ENCODE measurements around the gene GNL3.

Gene GNL3

GRCh38 chr3:52703341-52703740 lies 17.5 kb downstream of the GNL3 start:
- Histone ChIP-seq H3K4me1 (ENCODE audit: control insufficient read depth, insufficient read depth, low read length, poor library complexity, severe bottlenecking) (peaks cover 20% of the 10 kb centered on the region), H3K27ac (ENCODE audit: insufficient read depth, low read length, poor library complexity, severe bottlenecking) (no peak overlapping the region), H3K4me3 (ENCODE audit: insufficient read depth, low read depth, low read length, poor library complexity, severe bottlenecking) (no peak overlapping the region), H3K36me3 (ENCODE audit: control insufficient read depth, insufficient read depth, low read length) (peaks cover 12% of the 10 kb centered on the region), H3K9me3 (ENCODE audit: control insufficient read depth, low read length) (no peaks in the 10 kb centered on the region), H3K27me3 (replicated peaks; ENCODE audit: control insufficient read depth, insufficient read depth, low read length, poor library complexity, severe bottlenecking) (no peaks in the 10 kb centered on the region)
- DNase-seq: no peak

GRCh38 chr3:52704611-52705437 lies 19.0 kb downstream of the GNL3 start:
- H3K9me3 ChIP-seq (ENCODE audit: control insufficient read depth, low read length): no peaks in the 10 kb centered on the region
- peaks cover 20% of the 10 kb centered on the region for H3K4me1 ChIP-seq (ENCODE audit: control insufficient read depth, insufficient read depth, low read length, poor library complexity, severe bottlenecking)
- peak overlapping the region; percentile 92 for H3K27ac ChIP-seq (ENCODE audit: insufficient read depth, low read length, poor library complexity, severe bottlenecking)
- H3K27me3 ChIP-seq (replicated peaks; ENCODE audit: control insufficient read depth, insufficient read depth, low read length, poor library complexity, severe bottlenecking): no peaks in the 10 kb centered on the region
- H3K36me3 ChIP-seq (ENCODE audit: control insufficient read depth, insufficient read depth, low read length): peaks cover 12% of the 10 kb centered on the region
- H3K4me3 ChIP-seq (ENCODE audit: insufficient read depth, low read depth, low read length, poor library complexity, severe bottlenecking): peak overlapping the region; percentile 90
- no peak for DNase-seq

DNA sequence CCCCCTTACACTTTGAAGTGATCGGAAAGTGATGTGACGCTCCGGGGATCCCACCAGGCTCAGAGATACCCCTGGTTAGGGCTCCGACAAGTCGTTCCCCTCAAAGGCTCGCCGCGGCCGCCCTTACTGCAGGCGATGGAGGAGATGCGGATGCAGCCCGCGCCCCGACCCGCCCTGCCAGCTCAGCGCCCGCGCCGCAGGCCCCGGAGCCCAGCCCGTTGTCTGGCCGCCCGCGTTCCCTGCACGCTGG lies 19.5 kb downstream of the GNL3 start:
- peak overlapping the region; percentile 90 for H3K4me3 ChIP-seq (ENCODE audit: insufficient read depth, low read depth, low read length, poor library complexity, severe bottlenecking)
- peaks cover 20% of the 10 kb centered on the region for H3K4me1 ChIP-seq (ENCODE audit: control insufficient read depth, insufficient read depth, low read length, poor library complexity, severe bottlenecking)
- H3K27ac ChIP-seq (ENCODE audit: insufficient read depth, low read length, poor library complexity, severe bottlenecking): peak overlapping the region; percentile 92
- no peaks in the 10 kb centered on the region for H3K27me3 ChIP-seq (replicated peaks; ENCODE audit: control insufficient read depth, insufficient read depth, low read length, poor library complexity, severe bottlenecking)
- H3K36me3 ChIP-seq (ENCODE audit: control insufficient read depth, insufficient read depth, low read length): peaks cover 10% of the 10 kb centered on the region
- no peak for DNase-seq
- no peaks in the 10 kb centered on the region for H3K9me3 ChIP-seq (ENCODE audit: control insufficient read depth, low read length)

DNA sequence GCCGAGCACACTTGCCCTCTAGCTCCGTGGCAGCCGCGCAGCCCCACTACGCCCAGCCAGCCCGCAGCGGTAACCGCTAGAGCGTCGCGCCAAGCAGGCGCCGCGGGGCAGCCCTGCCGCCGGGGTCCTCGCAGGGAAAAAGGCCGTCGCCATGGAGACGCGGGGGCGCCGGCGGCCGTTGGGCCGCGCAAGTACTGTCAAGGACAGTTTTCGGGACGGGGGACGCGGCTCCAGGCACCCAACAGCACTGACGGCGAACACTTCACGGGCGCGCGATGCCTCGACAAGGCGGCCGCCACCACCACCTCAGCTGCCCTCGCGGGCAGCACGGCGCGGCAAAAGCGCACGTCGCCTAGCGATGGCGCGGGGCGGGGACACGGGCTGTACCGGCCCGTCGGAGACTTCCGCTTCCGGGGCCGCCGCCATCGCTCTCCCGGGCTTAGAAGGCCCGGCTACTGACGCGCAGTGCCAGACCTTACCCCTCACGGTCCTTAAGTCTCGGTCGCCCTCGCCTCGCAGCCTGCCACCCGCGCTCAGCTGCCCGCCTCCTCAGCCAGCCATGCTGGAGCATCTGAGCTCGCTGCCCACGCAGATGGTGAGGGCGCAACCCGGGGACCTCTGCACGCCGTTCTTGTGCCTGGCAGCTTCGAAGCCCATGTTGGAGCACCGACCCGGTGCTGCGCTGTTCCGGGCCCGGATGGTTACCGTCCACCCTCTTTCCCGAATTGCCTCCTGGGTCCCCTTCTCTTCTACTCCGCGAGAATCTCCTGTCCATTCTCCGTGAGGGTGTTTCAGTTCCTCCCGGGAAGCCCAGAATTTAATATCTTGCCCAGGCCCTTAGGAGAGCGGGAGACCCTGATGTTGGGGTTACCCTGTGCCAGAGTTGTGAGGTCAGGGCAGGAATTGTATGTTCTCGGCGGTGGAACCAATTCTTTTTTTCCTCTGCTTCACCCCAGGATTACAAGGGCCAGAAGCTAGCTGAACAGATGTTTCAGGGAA lies 20.2 kb downstream of the GNL3 start, which contains the start of the genes GLT8D1 and SPCS1:
TSS of gene GLT8D1 (minus strand) at position 104 of the 999 bp plus-strand sequence. CDS start 5,331 bp downstream, outside the sequence.
TSS of gene SPCS1 (plus strand) at position 419 of the 999 bp plus-strand sequence. CDS start at position 560, 141 bp downstream.
- H3K27ac ChIP-seq (ENCODE audit: insufficient read depth, low read length, poor library complexity, severe bottlenecking): peak within 1 kb of the TSS; percentile 92
- H3K4me3 ChIP-seq (ENCODE audit: insufficient read depth, low read depth, low read length, poor library complexity, severe bottlenecking): peak within 1 kb of the TSS; percentile 90
- H3K9me3 ChIP-seq (ENCODE audit: control insufficient read depth, low read length): no peaks in the 10 kb centered on the region
- DNase-seq: peak; percentile 73 to 80 (median 79)
- H3K36me3 ChIP-seq (ENCODE audit: control insufficient read depth, insufficient read depth, low read length): peaks cover 10% of the 10 kb centered on the region
- H3K27me3 ChIP-seq (replicated peaks; ENCODE audit: control insufficient read depth, insufficient read depth, low read length, poor library complexity, severe bottlenecking): no peaks in the 10 kb centered on the region
- peaks cover 20% of the 10 kb centered on the region for H3K4me1 ChIP-seq (ENCODE audit: control insufficient read depth, insufficient read depth, low read length, poor library complexity, severe bottlenecking)

DNA sequence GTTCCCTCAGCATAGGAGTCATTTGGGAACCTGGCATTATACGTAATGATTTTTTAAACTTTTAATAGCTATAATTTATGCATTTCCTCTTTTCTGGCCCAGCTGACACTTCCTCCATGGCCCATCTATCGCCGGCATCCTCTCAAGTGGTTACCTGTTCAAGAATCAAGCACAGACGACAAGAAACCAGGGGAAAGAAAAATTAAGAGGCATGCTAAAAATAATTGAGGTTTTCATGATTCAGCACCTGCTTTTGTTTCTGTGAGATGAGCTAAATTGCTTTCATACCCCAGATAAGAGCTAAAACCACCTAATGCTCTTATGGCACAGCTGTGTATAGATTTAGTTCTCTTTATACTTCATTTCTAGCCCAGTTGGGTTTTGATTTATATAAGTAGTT lies 21.8 kb downstream of the GNL3 start:
- H3K27ac ChIP-seq (ENCODE audit: insufficient read depth, low read length, poor library complexity, severe bottlenecking): peak overlapping the region; percentile 29
- DNase-seq: no peak
- peaks cover 20% of the 10 kb centered on the region for H3K4me1 ChIP-seq (ENCODE audit: control insufficient read depth, insufficient read depth, low read length, poor library complexity, severe bottlenecking)
- H3K36me3 ChIP-seq (ENCODE audit: control insufficient read depth, insufficient read depth, low read length): peaks cover 10% of the 10 kb centered on the region
- H3K4me3 ChIP-seq (ENCODE audit: insufficient read depth, low read depth, low read length, poor library complexity, severe bottlenecking): no peak overlapping the region
- H3K9me3 ChIP-seq (ENCODE audit: control insufficient read depth, low read length): no peaks in the 10 kb centered on the region
- H3K27me3 ChIP-seq (replicated peaks; ENCODE audit: control insufficient read depth, insufficient read depth, low read length, poor library complexity, severe bottlenecking): no peaks in the 10 kb centered on the region

DNA sequence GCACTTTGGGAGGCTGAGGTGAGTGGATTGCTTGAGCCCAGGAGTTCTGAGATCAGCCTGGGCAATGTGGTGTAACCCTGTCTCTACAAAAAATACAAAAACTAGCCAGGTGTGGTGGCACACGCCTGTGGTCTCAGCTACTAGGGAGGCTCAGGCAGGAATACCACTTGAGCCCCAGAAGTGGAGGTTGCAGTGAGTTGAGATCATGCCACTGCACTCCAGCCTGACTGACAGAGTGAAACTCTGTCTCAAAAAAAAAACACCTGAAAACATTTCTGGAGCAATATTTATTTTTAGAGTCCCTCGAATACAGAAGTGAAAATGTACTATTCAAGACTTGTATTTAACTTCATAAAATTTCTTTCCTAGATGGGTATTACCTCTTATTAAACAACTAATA lies 24.7 kb downstream of the GNL3 start:
- Histone ChIP-seq H3K4me3 (ENCODE audit: insufficient read depth, low read depth, low read length, poor library complexity, severe bottlenecking) (no peak overlapping the region), H3K27ac (ENCODE audit: insufficient read depth, low read length, poor library complexity, severe bottlenecking) (no peak overlapping the region), H3K27me3 (replicated peaks; ENCODE audit: control insufficient read depth, insufficient read depth, low read length, poor library complexity, severe bottlenecking) (no peaks in the 10 kb centered on the region), H3K36me3 (ENCODE audit: control insufficient read depth, insufficient read depth, low read length) (peaks cover 10% of the 10 kb centered on the region), H3K4me1 (ENCODE audit: control insufficient read depth, insufficient read depth, low read length, poor library complexity, severe bottlenecking) (peaks cover 12% of the 10 kb centered on the region), H3K9me3 (ENCODE audit: control insufficient read depth, low read length) (no peaks in the 10 kb centered on the region)
- no peak for DNase-seq

- Histone ChIP-seq H3K9me3 (ENCODE audit: control insufficient read depth, low read length) (no peaks in the 10 kb centered on the region), H3K4me3 (ENCODE audit: insufficient read depth, low read depth, low read length, poor library complexity, severe bottlenecking) (no peak overlapping the region), H3K27ac (ENCODE audit: insufficient read depth, low read length, poor library complexity, severe bottlenecking) (no peak overlapping the region), H3K4me1 (ENCODE audit: control insufficient read depth, insufficient read depth, low read length, poor library complexity, severe bottlenecking) (peaks cover 3% of the 10 kb centered on the region), H3K36me3 (ENCODE audit: control insufficient read depth, insufficient read depth, low read length) (peaks cover 10% of the 10 kb centered on the region), H3K27me3 (replicated peaks; ENCODE audit: control insufficient read depth, insufficient read depth, low read length, poor library complexity, severe bottlenecking) (no peaks in the 10 kb centered on the region)
- DNase-seq: no peak
These were observed 26.7 kb downstream of the GNL3 start for GRCh38 chr3:52712291-52713212.

GRCh38 chr3:52714335-52715302 lies 28.8 kb downstream of the GNL3 start:
- Histone ChIP-seq H3K9me3 (ENCODE audit: control insufficient read depth, low read length) (no peaks in the 10 kb centered on the region), H3K27me3 (replicated peaks; ENCODE audit: control insufficient read depth, insufficient read depth, low read length, poor library complexity, severe bottlenecking) (no peaks in the 10 kb centered on the region), H3K36me3 (ENCODE audit: control insufficient read depth, insufficient read depth, low read length) (no peaks in the 10 kb centered on the region), H3K4me1 (ENCODE audit: control insufficient read depth, insufficient read depth, low read length, poor library complexity, severe bottlenecking) (no peaks in the 10 kb centered on the region), H3K27ac (ENCODE audit: insufficient read depth, low read length, poor library complexity, severe bottlenecking) (no peak overlapping the region), H3K4me3 (ENCODE audit: insufficient read depth, low read depth, low read length, poor library complexity, severe bottlenecking) (no peak overlapping the region)
- DNase-seq: no peak
